Bone marrow (tissue), 2 donors: ENCODE results near the gene ANKS1A.
"Not testable (repeated sequence)": the region's sequence is repeated elsewhere in the genome, so short reads cannot be mapped to it uniquely, and the experiment has no call there.

Experiments used
- DNase-seq, 2 donors: peaks; one replicate each; lab custom pipeline; 2025; lab: John Stamatoyannopoulos, UW

Gene ANKS1A

GRCh38 chr6:34993213-34993612 lies 104.2 kb downstream of the ANKS1A start:
- DNase-seq, result no peak

- no peak for DNase-seq
Measured at GRCh38 chr6:34994693-34995092, 105.6 kb downstream of the ANKS1A start.

GRCh38 chr6:34998417-34998816 lies 109.4 kb downstream of the ANKS1A start:
- DNase-seq, result not testable (repeated sequence)

GRCh38 chr6:34999153-34999552 lies 110.1 kb downstream of the ANKS1A start:
- DNase-seq, result not testable (repeated sequence)

GRCh38 chr6:34999962-35000361 lies 110.9 kb downstream of the ANKS1A start:
- not testable (repeated sequence) for DNase-seq

- DNase-seq, result not testable (repeated sequence)
Measured at GRCh38 chr6:35001349-35001748, 112.3 kb downstream of the ANKS1A start.

- DNase-seq, result not testable (repeated sequence)
Measured at GRCh38 chr6:35003886-35004530, 115.0 kb downstream of the ANKS1A start.

GRCh38 chr6:35007016-35007415 lies 118.0 kb downstream of the ANKS1A start:
- no peak for DNase-seq

- DNase-seq, result no peak
Measured at GRCh38 chr6:35008858-35009257, 119.8 kb downstream of the ANKS1A start.

GRCh38 chr6:35011096-35012041 lies 122.3 kb downstream of the ANKS1A start:
- peak in 1 of 2 donors; percentile 58 for DNase-seq

GRCh38 chr6:35013701-35014100 lies 124.6 kb downstream of the ANKS1A start:
- no peak for DNase-seq

GRCh38 chr6:35014341-35014740 lies 125.3 kb downstream of the ANKS1A start:
- no peak for DNase-seq

- no peak for DNase-seq
Measured at GRCh38 chr6:35014786-35015185, 125.7 kb downstream of the ANKS1A start.

- DNase-seq, result no peak
Measured at GRCh38 chr6:35015476-35015875, 126.4 kb downstream of the ANKS1A start.

GRCh38 chr6:35015996-35016395 lies 126.9 kb downstream of the ANKS1A start:
- no peak for DNase-seq

GRCh38 chr6:35016502-35017321 lies 127.7 kb downstream of the ANKS1A start:
- DNase-seq, result no peak

- DNase-seq, result no peak
Measured at GRCh38 chr6:35017411-35018181, 128.5 kb downstream of the ANKS1A start.

- DNase-seq, result no peak
Measured at GRCh38 chr6:35018182-35018519, 129.1 kb downstream of the ANKS1A start.

- no peak for DNase-seq
Measured at GRCh38 chr6:35018746-35019145, 129.7 kb downstream of the ANKS1A start.

- DNase-seq, result no peak
Measured at GRCh38 chr6:35019171-35019570, 130.1 kb downstream of the ANKS1A start.

- DNase-seq, result no peak
Measured at GRCh38 chr6:35019831-35020230, 130.8 kb downstream of the ANKS1A start.

GRCh38 chr6:35021004-35021403 lies 131.9 kb downstream of the ANKS1A start:
- DNase-seq, result no peak
